ENCODE results near the gene MYH16.
"Not testable (repeated sequence)": the region's sequence is repeated elsewhere in the genome, so short reads cannot be mapped to it uniquely, and the experiment has no call there.

Gene MYH16

GRCh38 chr7:99260395-99260794, 12.2 kb upstream of the MYH16 start:
- no peak overlapping the region for H3K4me3 ChIP-seq (ENCODE audit: low read length)
- DNase-seq (ENCODE audit: low read depth): no peak

GRCh38 chr7:99261646-99262045, 11.0 kb upstream of the MYH16 start:
- no peak overlapping the region for H3K4me3 ChIP-seq (ENCODE audit: low read length)
- DNase-seq (ENCODE audit: low read depth): no peak
- TF ChIP-seq CTCF (IDR thresholded peaks at IDR 0.05; ENCODE audit: insufficient read depth, low read depth, low read length, missing control alignments): no peak

More at GRCh38 chr7:99260395-99260794, 12.2 kb upstream of the MYH16 start:
- TF ChIP-seq CTCF (IDR thresholded peaks at IDR 0.05; ENCODE audit: insufficient read depth, low read depth, low read length, missing control alignments): no peak

GRCh38 chr7:99265848-99266480, 6.7 kb upstream of the MYH16 start:
- TF ChIP-seq CTCF (IDR thresholded peaks at IDR 0.05; ENCODE audit: insufficient read depth, low read depth, low read length, missing control alignments): no peak
- H3K4me3 ChIP-seq (ENCODE audit: low read length): no peak overlapping the region

GRCh38 chr7:99267481-99267840, 5.2 kb upstream of the MYH16 start:
- H3K4me3 ChIP-seq (ENCODE audit: low read length): no peak overlapping the region
- DNase-seq (ENCODE audit: low read depth): peak; percentile 96
- TF ChIP-seq CTCF (IDR thresholded peaks at IDR 0.05; ENCODE audit: insufficient read depth, low read depth, low read length, missing control alignments): no peak

More at GRCh38 chr7:99265848-99266480, 6.7 kb upstream of the MYH16 start:
- no peak for DNase-seq (ENCODE audit: low read depth)

GRCh38 chr7:99267841-99268576, 4.6 kb upstream of the MYH16 start:
- DNase-seq (ENCODE audit: low read depth): no peak
- no peak overlapping the region for H3K4me3 ChIP-seq (ENCODE audit: low read length)
- TF ChIP-seq CTCF (IDR thresholded peaks at IDR 0.05; ENCODE audit: insufficient read depth, low read depth, low read length, missing control alignments): no peak

GRCh38 chr7:99268577-99268908, 4.1 kb upstream of the MYH16 start:
- peak; percentile 24 for DNase-seq (ENCODE audit: low read depth)
- no peak overlapping the region for H3K4me3 ChIP-seq (ENCODE audit: low read length)
- TF ChIP-seq CTCF (IDR thresholded peaks at IDR 0.05; ENCODE audit: insufficient read depth, low read depth, low read length, missing control alignments): no peak

GRCh38 chr7:99270702-99271101, 1.9 kb upstream of the MYH16 start:
- no peak overlapping the region for H3K4me3 ChIP-seq (ENCODE audit: low read length)
- no peak for TF ChIP-seq CTCF (IDR thresholded peaks at IDR 0.05; ENCODE audit: insufficient read depth, low read depth, low read length, missing control alignments)
- peak; percentile 42 for DNase-seq (ENCODE audit: low read depth)

GRCh38 chr7:99273561-99273960, 922 bp downstream of the MYH16 start:
- DNase-seq (ENCODE audit: low read depth): not testable (repeated sequence)

GRCh38 chr7:99274908-99275307, 2.3 kb downstream of the MYH16 start:
- H3K4me3 ChIP-seq (ENCODE audit: low read length); DNase-seq (ENCODE audit: low read depth): not testable (repeated sequence)

More at GRCh38 chr7:99273561-99273960, 922 bp downstream of the MYH16 start:
- H3K4me3 ChIP-seq (ENCODE audit: low read length): not testable (repeated sequence)

Data from epithelial cell of esophagus (primary cell).